NAMALWA (cell line): ENCODE measurements around the gene LYZL2.
A peak's percentile ranks its signal among the peaks of the same experiment; 100 is the strongest.
"Not testable (repeated sequence)": the region's sequence is repeated elsewhere in the genome, so short reads cannot be mapped to it uniquely, and the experiment has no call there.

Experiments
- DNase-seq: peaks from one replicate; pipeline ENCODE4 v3.0.0-alpha.2; 2015; ENCODE audit warnings: low spot score

LYZL2 gene

DNA sequence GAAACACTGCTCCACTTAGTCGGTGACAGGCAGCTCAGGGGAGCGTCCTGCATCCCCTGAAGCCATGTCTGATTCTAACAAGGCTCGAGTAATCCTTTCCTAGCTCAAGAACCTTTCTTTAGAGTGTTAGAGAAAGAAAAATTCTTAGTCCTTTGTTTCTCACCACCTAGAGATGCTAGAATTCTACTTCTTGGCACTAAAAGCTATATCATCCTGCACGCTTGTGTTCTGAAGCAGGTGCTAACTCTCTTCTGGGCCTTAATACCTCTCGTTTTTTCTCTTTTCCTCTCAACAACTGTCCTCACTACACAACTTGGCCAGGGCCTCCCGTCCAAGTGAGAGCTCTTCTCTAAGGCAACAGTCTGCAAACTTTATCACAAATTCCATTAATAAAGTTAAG lies at the start of gene LYZL2:
Gene LYZL2 (minus strand): TSS at position 101 of the 400 bp plus-strand sequence. CDS start 2,838 bp downstream, outside the sequence.
- DNase-seq: no peak

DNA sequence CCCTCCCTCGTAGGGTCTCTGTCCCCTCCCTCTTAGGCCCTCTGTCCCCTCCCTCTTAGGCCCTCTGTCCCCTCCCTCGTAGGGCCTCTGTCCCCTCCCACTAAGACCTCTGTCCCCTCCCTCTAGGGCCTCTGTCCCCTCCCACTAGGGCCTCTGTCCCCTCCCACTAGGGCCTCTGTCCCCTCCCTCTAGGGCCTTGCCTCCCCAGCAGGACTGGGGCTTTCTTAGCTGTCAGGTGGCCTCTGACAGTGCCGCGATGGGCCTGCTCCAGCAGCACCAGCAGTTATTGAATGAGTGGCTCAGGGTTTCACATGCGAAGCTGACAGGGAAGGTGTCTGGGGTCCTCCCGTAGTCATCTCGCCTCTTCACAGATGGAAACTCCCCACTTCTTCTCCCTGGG lies 48.1 kb upstream of the LYZL2 start:
- DNase-seq: peak; percentile 71

DNA sequence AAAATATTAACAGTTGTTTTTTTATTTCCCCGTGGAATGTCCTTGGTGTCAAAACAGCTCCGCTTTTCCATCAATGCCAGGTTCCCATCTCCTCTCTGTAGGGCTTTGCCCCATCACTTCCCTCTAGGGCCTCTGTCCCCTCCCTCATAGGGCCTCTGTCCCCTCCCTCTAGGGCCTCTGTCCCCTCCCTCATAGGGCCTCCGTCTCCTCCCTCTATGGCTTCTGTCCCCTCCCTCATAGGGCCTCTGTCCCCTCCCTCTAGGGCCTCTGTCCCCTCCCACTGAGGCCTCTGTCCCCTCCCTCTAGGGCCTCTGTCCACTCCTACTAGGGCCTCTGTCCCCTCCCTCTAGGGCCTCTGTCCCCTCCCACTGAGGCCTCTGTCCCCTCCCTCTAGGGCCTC lies 47.6 kb upstream of the LYZL2 start:
- peak; percentile 66 for DNase-seq

GRCh38 chr10:30675791-30676718 lies 46.5 kb upstream of the LYZL2 start:
- no peak for DNase-seq

- no peak for DNase-seq
These were observed 45.2 kb upstream of the LYZL2 start for GRCh38 chr10:30674796-30675195.

DNA sequence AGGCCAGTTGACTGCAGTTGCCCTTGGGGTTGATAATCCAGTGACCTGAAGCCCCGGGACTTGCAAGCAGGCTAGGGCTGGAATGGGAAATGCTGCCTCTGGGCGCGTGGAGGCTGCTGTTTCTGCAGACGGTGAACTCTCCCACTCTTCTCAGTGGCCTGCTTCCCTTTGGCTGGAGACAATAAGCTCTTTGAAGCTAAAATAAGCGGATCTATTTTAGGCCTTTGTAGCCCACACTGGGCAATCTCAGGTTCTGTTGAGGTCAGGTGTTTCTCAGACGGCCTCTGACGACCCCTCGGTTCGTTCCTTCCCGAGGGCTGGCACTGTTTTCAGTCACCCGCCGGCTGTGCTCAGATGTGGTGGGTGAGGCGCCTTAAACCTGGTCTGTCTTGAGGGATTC lies 43.7 kb upstream of the LYZL2 start:
- DNase-seq: not testable (repeated sequence)

GRCh38 chr10:30672338-30672737 lies 42.8 kb upstream of the LYZL2 start:
- DNase-seq: not testable (repeated sequence)

- DNase-seq: peak; percentile 81
These were observed 41.6 kb upstream of the LYZL2 start for GRCh38 chr10:30671026-30671616.

GRCh38 chr10:30667982-30668381 lies 38.4 kb upstream of the LYZL2 start:
- not testable (repeated sequence) for DNase-seq

- not testable (repeated sequence) for DNase-seq
These were observed 33.9 kb upstream of the LYZL2 start for GRCh38 chr10:30663403-30663802.

DNA sequence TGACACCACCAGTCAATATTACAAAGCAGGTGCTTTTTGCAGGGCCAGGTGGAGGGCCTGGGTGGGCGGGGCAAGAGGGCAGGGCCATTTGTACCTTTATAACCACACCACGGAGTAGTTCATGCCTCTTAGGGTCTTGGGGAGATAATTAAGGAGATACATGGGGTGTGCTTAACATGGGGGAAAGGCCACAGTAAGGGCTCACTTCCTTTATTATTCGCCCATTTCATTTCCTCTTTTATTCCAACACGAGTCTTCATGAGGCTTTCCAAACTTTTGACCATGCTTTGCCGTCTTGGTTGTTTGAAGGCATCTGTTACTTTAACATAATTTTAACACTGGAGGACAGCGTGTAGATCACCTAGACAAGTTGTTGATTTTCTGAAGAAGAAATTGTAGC lies 33.3 kb upstream of the LYZL2 start:
- no peak for DNase-seq

- not testable (repeated sequence) for DNase-seq
These were observed 30.8 kb upstream of the LYZL2 start for GRCh38 chr10:30660314-30660713.

DNA sequence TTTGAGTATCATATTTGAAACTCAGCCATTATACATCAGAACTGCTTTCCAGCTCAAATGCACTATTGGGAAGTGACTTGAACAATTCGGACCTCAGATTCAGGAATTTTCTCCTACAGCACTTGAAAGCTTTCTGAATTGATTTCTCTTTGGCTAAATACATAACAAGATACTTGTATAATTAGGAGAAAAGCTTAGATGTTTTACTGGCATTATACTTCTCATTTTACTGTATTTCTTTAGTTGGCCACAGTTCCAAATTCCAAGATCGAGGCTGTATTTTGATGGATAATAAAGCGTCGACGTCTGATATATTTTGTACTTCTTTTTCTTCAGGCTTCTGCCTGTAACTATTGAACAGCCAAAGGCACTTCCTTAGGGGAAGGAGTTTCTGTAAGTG lies 26.7 kb upstream of the LYZL2 start:
- DNase-seq: no peak

GRCh38 chr10:30655001-30655400 lies 25.4 kb upstream of the LYZL2 start:
- not testable (repeated sequence) for DNase-seq

- DNase-seq: not testable (repeated sequence)
These were observed 22.2 kb upstream of the LYZL2 start for GRCh38 chr10:30651470-30652397.

DNA sequence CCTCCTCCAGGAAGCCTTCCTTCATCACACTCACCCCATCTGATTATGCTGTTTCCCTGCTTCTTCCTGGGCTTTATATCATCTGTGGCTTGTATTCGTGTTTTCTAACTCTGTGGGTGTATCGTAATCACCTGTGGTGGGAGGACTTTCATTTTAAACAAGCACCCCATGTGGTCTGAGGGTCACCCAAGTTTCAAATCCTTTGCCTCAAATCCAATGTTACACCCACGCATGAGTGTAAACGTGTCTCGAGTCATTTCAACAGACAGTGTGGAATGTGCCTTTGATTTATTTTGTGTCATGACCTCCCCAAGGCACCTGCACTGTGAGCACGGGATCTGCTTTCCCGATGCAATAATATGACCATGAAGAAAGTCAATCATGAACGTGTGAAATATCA lies 17.5 kb upstream of the LYZL2 start:
- DNase-seq: no peak

DNA sequence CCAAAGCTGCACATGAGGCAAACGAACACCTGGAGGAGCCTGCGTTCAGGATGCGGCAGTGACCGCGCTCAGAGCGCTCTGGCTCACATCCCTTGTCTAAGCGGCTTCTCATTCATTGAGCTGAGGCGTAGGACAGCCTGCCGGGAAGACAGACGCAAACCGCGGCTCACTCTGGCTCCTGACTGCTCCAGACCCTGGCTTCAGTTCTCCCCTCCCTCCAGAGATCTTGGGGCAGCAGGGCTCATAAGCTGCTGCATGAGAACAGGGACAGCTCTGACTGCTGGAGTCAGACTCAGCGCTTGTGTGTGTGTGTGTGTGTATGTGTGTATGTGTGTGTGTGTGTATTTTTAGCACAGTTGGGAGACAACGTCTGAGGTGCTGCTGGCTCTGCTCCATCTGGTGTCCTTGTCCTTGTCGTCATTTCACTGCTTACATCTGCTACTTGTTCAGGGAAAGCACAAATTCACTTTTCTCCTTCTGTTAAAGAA lies 15.8 kb upstream of the LYZL2 start:
- no peak for DNase-seq

DNA sequence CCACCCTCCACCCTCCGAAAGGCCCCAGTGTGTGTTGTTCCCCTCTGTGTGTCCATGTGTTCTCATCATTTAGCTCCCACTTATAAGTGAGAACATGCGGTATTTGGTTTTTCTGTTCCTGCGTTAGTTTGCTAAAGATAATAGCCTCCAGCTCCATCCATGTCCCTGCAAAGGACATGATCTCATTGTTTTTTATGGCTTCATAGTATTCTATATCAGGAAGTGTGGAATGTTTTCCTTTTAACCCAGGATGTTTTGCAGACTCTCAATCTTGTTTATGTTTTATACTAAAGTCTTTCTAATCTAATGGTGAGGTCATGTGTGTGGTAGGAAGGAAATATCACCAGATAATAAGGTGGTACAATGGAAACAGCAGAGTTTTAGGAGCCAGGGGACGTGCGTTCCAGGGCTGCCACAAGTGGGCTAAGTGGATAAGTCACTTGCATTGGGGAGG lies 14.9 kb upstream of the LYZL2 start:
- DNase-seq: not testable (repeated sequence)

DNA sequence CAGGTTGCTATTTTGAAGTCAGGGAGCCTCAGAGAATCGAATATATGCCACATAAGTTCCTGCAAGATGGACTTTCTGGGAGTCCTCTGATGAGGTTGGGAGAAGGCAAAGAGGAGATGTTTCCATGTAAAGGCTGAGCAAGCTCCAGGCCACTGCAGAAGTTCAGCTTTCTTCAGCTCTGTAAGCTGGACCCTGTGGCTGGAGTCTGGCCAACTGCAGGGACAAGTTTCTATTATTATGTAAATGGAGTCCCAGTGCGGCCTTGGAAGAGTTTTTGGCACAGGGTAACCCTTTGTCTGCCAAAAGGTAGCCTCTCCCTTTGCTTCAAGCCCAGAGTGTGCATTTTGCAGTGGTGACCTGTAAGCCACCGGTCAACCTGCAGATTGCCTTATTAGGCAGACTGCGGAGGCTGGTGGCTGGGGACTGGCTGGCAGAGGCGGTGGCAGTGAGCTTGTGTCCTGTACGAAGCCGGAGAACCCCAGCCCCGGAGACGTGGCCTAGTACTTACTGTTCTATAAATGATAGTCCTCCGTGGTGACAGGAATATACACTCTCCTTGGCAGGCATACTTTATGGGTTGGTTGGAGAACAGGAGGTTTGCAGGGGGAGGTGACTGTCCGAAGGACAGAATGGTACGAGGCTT lies 14.1 kb upstream of the LYZL2 start:
- DNase-seq: not testable (repeated sequence)

DNA sequence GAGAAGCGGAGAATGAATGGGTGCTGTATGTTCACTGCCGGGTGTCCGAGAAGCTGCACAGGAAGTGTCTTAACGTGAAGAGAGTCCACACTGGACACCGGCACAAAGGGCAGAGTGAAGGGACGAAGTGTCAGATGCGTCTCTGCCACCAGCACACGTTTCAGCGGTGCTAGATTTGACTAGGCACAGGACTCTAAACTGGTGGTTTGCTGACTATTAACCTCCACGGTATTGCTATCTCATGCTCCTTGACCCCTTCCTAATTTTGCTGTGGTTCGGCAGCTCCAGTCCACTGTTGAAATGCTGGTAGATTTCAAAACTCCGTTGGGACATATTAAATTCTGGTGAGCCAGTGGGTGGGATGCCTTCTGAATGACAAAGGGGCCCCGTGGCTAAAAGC lies 13.3 kb upstream of the LYZL2 start:
- not testable (repeated sequence) for DNase-seq
